IgD-negative memory B cell (primary cell): ENCODE measurements around the gene PCDH9. TPM values are rescaled to one million over a fixed set of nuclear protein-coding genes. Genes with fewer than 3 reads are reported as not detected.

ENCODE experiments used
- H3K27ac Mint-ChIP-seq, 3 donors: one replicate each; pipeline ENCODE4 v1.8.0; 2020 to 2022; ENCODE audit warnings: mild to moderate bottlenecking in 3 of 3, mixed read lengths in 3 of 3, moderate library complexity in 1 of 3
- H3K27me3 Mint-ChIP-seq: one replicate; pipeline ENCODE4 v1.8.0; 2021; ENCODE audit warnings: mixed read lengths
- H3K36me3 Mint-ChIP-seq: one replicate; pipeline ENCODE4 v1.8.0; 2020; ENCODE audit warnings: mild to moderate bottlenecking, mixed read lengths
- H3K4me1 Mint-ChIP-seq, 3 donors: one replicate each; pipeline ENCODE4 v1.8.0; 2020 to 2022; ENCODE audit warnings: mixed read lengths in 3 of 3, mild to moderate bottlenecking in 1 of 3
- H3K4me3 Mint-ChIP-seq, 4 donors: one replicate each; pipeline ENCODE4 v1.8.0; 2020 to 2022; ENCODE audit warnings: mild to moderate bottlenecking in 4 of 4, mixed read lengths in 4 of 4, moderate library complexity in 3 of 4
- H3K9me3 Mint-ChIP-seq, 3 donors: one replicate each; pipeline ENCODE4 v1.8.0; 2020 to 2021; ENCODE audit warnings: mixed read lengths in 3 of 3, mild to moderate bottlenecking in 1 of 3
- polyA plus RNA-seq: library from polyadenylated mRNA; unstranded; fragments of 300-500 nt; fragmentation: Illumina TruSeq; gene quantifications from one replicate; pipeline ENCODE4 v1.2.3, GENCODE V29; 2021

The PCDH9 gene
- polyA plus RNA-seq, 1 donor from 2014 or later = 2.3 TPM

GRCh38 chr13:66965181-66965580 is 265.0 kb downstream of the PCDH9 start:
- Mint-ChIP-seq H3K4me1 (no peaks in the 10 kb centered on the region), H3K27ac (no peak overlapping the region), H3K4me3 (no peak overlapping the region), H3K9me3 (no peaks in the 10 kb centered on the region), H3K36me3 (no peaks in the 10 kb centered on the region), H3K27me3 (no peaks in the 10 kb centered on the region)

- Mint-ChIP-seq H3K27me3 (no peaks in the 10 kb centered on the region), H3K4me3 (no peak overlapping the region), H3K36me3 (no peaks in the 10 kb centered on the region), H3K4me1 (no peaks in the 10 kb centered on the region), H3K27ac (no peak overlapping the region), H3K9me3 (no peaks in the 10 kb centered on the region)
These were observed 267.2 kb downstream of the PCDH9 start for GRCh38 chr13:66962953-66963352.

- Mint-ChIP-seq H3K4me3 (no peak overlapping the region), H3K4me1 (no peaks in the 10 kb centered on the region), H3K9me3 (no peaks in the 10 kb centered on the region), H3K27me3 (no peaks in the 10 kb centered on the region), H3K36me3 (no peaks in the 10 kb centered on the region), H3K27ac (no peak overlapping the region)
These were observed 271.5 kb downstream of the PCDH9 start for GRCh38 chr13:66958611-66959010.

- H3K4me1 Mint-ChIP-seq = no peaks in the 10 kb centered on the region
These were observed 277.6 kb downstream of the PCDH9 start for GRCh38 chr13:66952507-66952906.

GRCh38 chr13:66951426-66951825 is 278.7 kb downstream of the PCDH9 start:
- no peak overlapping the region for H3K27ac Mint-ChIP-seq
- H3K27me3 Mint-ChIP-seq = no peaks in the 10 kb centered on the region
- H3K4me3 Mint-ChIP-seq = no peak overlapping the region
- H3K9me3 Mint-ChIP-seq = no peaks in the 10 kb centered on the region
- no peaks in the 10 kb centered on the region for H3K4me1 Mint-ChIP-seq
- no peaks in the 10 kb centered on the region for H3K36me3 Mint-ChIP-seq

More at GRCh38 chr13:66952507-66952906, 277.6 kb downstream of the PCDH9 start:
- Mint-ChIP-seq H3K27ac (no peak overlapping the region), H3K27me3 (no peaks in the 10 kb centered on the region), H3K36me3 (no peaks in the 10 kb centered on the region), H3K4me3 (no peak overlapping the region), H3K9me3 (no peaks in the 10 kb centered on the region)

GRCh38 chr13:66950666-66951065 is 279.5 kb downstream of the PCDH9 start:
- Mint-ChIP-seq H3K4me1 (no peaks in the 10 kb centered on the region), H3K27me3 (no peaks in the 10 kb centered on the region), H3K36me3 (no peaks in the 10 kb centered on the region), H3K9me3 (no peaks in the 10 kb centered on the region), H3K27ac (peak overlapping the region in 1 of 3 donors; percentile 59), H3K4me3 (no peak overlapping the region)

GRCh38 chr13:66948910-66949309 is 281.2 kb downstream of the PCDH9 start:
- Mint-ChIP-seq H3K27ac (no peak overlapping the region), H3K9me3 (no peaks in the 10 kb centered on the region), H3K36me3 (no peaks in the 10 kb centered on the region), H3K4me3 (no peak overlapping the region), H3K27me3 (no peaks in the 10 kb centered on the region), H3K4me1 (peaks cover 0 to 1% (median 0%) of the 10 kb centered on the region in 3 donors)

- H3K4me3 Mint-ChIP-seq = no peak overlapping the region
- H3K27me3 Mint-ChIP-seq = no peaks in the 10 kb centered on the region
- no peaks in the 10 kb centered on the region for H3K36me3 Mint-ChIP-seq
These were observed 286.6 kb downstream of the PCDH9 start for GRCh38 chr13:66943530-66943929.

GRCh38 chr13:66940113-66940512 is 290.0 kb downstream of the PCDH9 start:
- peaks cover 0 to 1% (median 0%) of the 10 kb centered on the region in 3 donors for H3K4me1 Mint-ChIP-seq
- H3K27me3 Mint-ChIP-seq = no peaks in the 10 kb centered on the region
- H3K36me3 Mint-ChIP-seq = no peaks in the 10 kb centered on the region
- peaks cover 0 to 9% (median 2%) of the 10 kb centered on the region in 3 donors for H3K9me3 Mint-ChIP-seq
- H3K27ac Mint-ChIP-seq = no peak overlapping the region
- no peak overlapping the region for H3K4me3 Mint-ChIP-seq

More at GRCh38 chr13:66943530-66943929, 286.6 kb downstream of the PCDH9 start:
- peaks cover 0 to 1% (median 0%) of the 10 kb centered on the region in 3 donors for H3K4me1 Mint-ChIP-seq
- peaks cover 0 to 9% (median 2%) of the 10 kb centered on the region in 3 donors for H3K9me3 Mint-ChIP-seq
- no peak overlapping the region for H3K27ac Mint-ChIP-seq

GRCh38 chr13:66937423-66937822 is 292.7 kb downstream of the PCDH9 start:
- no peaks in the 10 kb centered on the region for H3K27me3 Mint-ChIP-seq
- peaks cover 0 to 14% (median 2%) of the 10 kb centered on the region in 3 donors for H3K9me3 Mint-ChIP-seq
- H3K27ac Mint-ChIP-seq = no peak overlapping the region
- no peak overlapping the region for H3K4me3 Mint-ChIP-seq
- no peaks in the 10 kb centered on the region for H3K4me1 Mint-ChIP-seq
- no peaks in the 10 kb centered on the region for H3K36me3 Mint-ChIP-seq

- H3K4me1 Mint-ChIP-seq = no peaks in the 10 kb centered on the region
- no peaks in the 10 kb centered on the region for H3K27me3 Mint-ChIP-seq
- peaks cover 0 to 5% (median 0%) of the 10 kb centered on the region in 3 donors for H3K9me3 Mint-ChIP-seq
- no peaks in the 10 kb centered on the region for H3K36me3 Mint-ChIP-seq
- H3K4me3 Mint-ChIP-seq = no peak overlapping the region
- no peak overlapping the region for H3K27ac Mint-ChIP-seq
These were observed 296.1 kb downstream of the PCDH9 start for GRCh38 chr13:66933994-66934393.

GRCh38 chr13:66933527-66933926 is 296.6 kb downstream of the PCDH9 start:
- H3K9me3 Mint-ChIP-seq = peaks cover 0 to 5% (median 0%) of the 10 kb centered on the region in 3 donors
- H3K27ac Mint-ChIP-seq = no peak overlapping the region
- no peaks in the 10 kb centered on the region for H3K4me1 Mint-ChIP-seq
- no peak overlapping the region for H3K4me3 Mint-ChIP-seq
- no peaks in the 10 kb centered on the region for H3K27me3 Mint-ChIP-seq
- no peaks in the 10 kb centered on the region for H3K36me3 Mint-ChIP-seq

- no peak overlapping the region for H3K27ac Mint-ChIP-seq
- peaks cover 0 to 2% (median 0%) of the 10 kb centered on the region in 3 donors for H3K4me1 Mint-ChIP-seq
- H3K36me3 Mint-ChIP-seq = peaks cover 1% of the 10 kb centered on the region
- H3K27me3 Mint-ChIP-seq = no peaks in the 10 kb centered on the region
- H3K4me3 Mint-ChIP-seq = no peak overlapping the region
- peaks cover 0 to 3% (median 2%) of the 10 kb centered on the region in 3 donors for H3K9me3 Mint-ChIP-seq
These were observed 302.6 kb downstream of the PCDH9 start for GRCh38 chr13:66927562-66927961.

- Mint-ChIP-seq H3K36me3 (peaks cover 1% of the 10 kb centered on the region), H3K9me3 (peaks cover 0 to 3% (median 2%) of the 10 kb centered on the region in 3 donors), H3K27me3 (no peaks in the 10 kb centered on the region), H3K4me3 (peak overlapping the region in 1 of 4 donors; percentile 32), H3K4me1 (peaks cover 0 to 2% (median 0%) of the 10 kb centered on the region in 3 donors), H3K27ac (no peak overlapping the region)
These were observed 303.1 kb downstream of the PCDH9 start for GRCh38 chr13:66926851-66927524.

- H3K4me1 Mint-ChIP-seq = peaks cover 0 to 2% (median 0%) of the 10 kb centered on the region in 3 donors
- H3K27ac Mint-ChIP-seq = no peak overlapping the region
- H3K36me3 Mint-ChIP-seq = peaks cover 1% of the 10 kb centered on the region
- H3K27me3 Mint-ChIP-seq = no peaks in the 10 kb centered on the region
- H3K4me3 Mint-ChIP-seq = no peak overlapping the region
- peaks cover 0 to 3% (median 2%) of the 10 kb centered on the region in 3 donors for H3K9me3 Mint-ChIP-seq
These were observed 303.8 kb downstream of the PCDH9 start for GRCh38 chr13:66926200-66926850.

GRCh38 chr13:66922444-66922843 is 307.7 kb downstream of the PCDH9 start:
- H3K4me1 Mint-ChIP-seq = peaks cover 0 to 2% (median 0%) of the 10 kb centered on the region in 3 donors
- H3K9me3 Mint-ChIP-seq = peaks cover 0 to 4% (median 2%) of the 10 kb centered on the region in 3 donors
- no peak overlapping the region for H3K27ac Mint-ChIP-seq
- no peaks in the 10 kb centered on the region for H3K27me3 Mint-ChIP-seq
- H3K4me3 Mint-ChIP-seq = no peak overlapping the region
- H3K36me3 Mint-ChIP-seq = peaks cover 1% of the 10 kb centered on the region
